K562 (cell line): ENCODE measurements around the gene FLCN.

Source experiments
- CHD4 ChIP-seq: fragments of 200-600 bp; sonication (generic); IDR thresholded peaks from 3 replicates; pipeline ENCODE4 v1.6.1; 2012; ENCODE audit warnings: low read depth, mild to moderate bottlenecking, mixed read lengths, low read length, inconsistent platforms; ENCODE audit not compliant: insufficient read depth, insufficient replicate concordance, poor library complexity, severe bottlenecking
- CTCF ChIP-seq, 3 experiments: IDR thresholded peaks in 2 of 3; conservative IDR thresholded peaks in 1 of 3; 2 replicates each; pipeline ENCODE4 v1.5.1; 2011 to 2012; ENCODE audit warnings: low read length in 3 of 3, mild to moderate bottlenecking in 3 of 3, control low read depth in 2 of 3, improper control_type of control experiment in 1 of 3, inconsistent platforms in 1 of 3, low read depth in 1 of 3, mixed read lengths in 1 of 3, moderate library complexity in 1 of 3; ENCODE audit not compliant: insufficient read depth in 2 of 3
- KAT2B ChIP-seq: IDR thresholded peaks from one replicate; pipeline ENCODE4 v1.6.1; 2012; ENCODE audit warnings: low read depth, mild to moderate bottlenecking, control low read depth, inconsistent platforms, low read length, moderate library complexity
- KDM1A ChIP-seq, 2 experiments: fragments of 450-650 bp; IDR thresholded peaks; 2 replicates each; pipeline ENCODE4 v1.6.1; 2016; ENCODE audit warnings: mild to moderate bottlenecking in 2 of 2
- LEF1 ChIP-seq: fragments of 450-650 bp; IDR thresholded peaks from 2 replicates; pipeline ENCODE4 v1.6.1; 2016; ENCODE audit warnings: mild to moderate bottlenecking
- NFIC ChIP-seq: fragments of 450-650 bp; IDR thresholded peaks from 2 replicates; pipeline ENCODE4 v1.6.1; 2017; ENCODE audit warnings: mild to moderate bottlenecking, inconsistent platforms
- NR2F6 ChIP-seq: fragments of 450-650 bp; formaldehyde crosslinking; IDR thresholded peaks from 2 replicates; pipeline ENCODE4 v1.4.0; 2020; ENCODE audit warnings: mild to moderate bottlenecking
- PHB2 ChIP-seq: fragments of 450-650 bp; IDR thresholded peaks from 2 replicates; pipeline ENCODE4 v1.6.1; 2017; ENCODE audit warnings: low read depth
- POLR2H ChIP-seq: IDR thresholded peaks from 2 replicates; pipeline ENCODE4 v1.6.1; 2016; ENCODE audit warnings: missing genetic modification characterization, low read depth, mild to moderate bottlenecking, control low read depth, missing compliant biosample characterization, moderate library complexity
- RAD21 ChIP-seq, 2 experiments: fragments of 250-450 bp in 1 of 2; fragments of 450-650 bp in 1 of 2; sonication (Bioruptor Pico) in 1 of 2; formaldehyde crosslinking in 1 of 2; IDR thresholded peaks in 1 of 2; conservative IDR thresholded peaks in 1 of 2; 2 replicates each; pipeline versions ENCODE4 v1.4.0 to v1.8.0; 2020 to 2022; ENCODE audit warnings: mild to moderate bottlenecking in 2 of 2, moderate library complexity in 1 of 2
- STAT5B ChIP-seq: fragments of 250-450 bp; sonication (Bioruptor Pico); IDR thresholded peaks from 2 replicates; pipeline ENCODE4 v1.8.0; 2021; ENCODE audit warnings: mild to moderate bottlenecking, inconsistent platforms
- TCF7L2 ChIP-seq: fragments of 150-350 bp; IDR thresholded peaks from 2 replicates; pipeline ENCODE4 v1.6.1; 2016; ENCODE audit warnings: low read depth, mild to moderate bottlenecking, low read length, moderate library complexity
- ZNF146 ChIP-seq: IDR thresholded peaks from one replicate; pipeline ENCODE4 v1.6.1; 2018; ENCODE audit warnings: missing compliant biosample characterization; ENCODE audit not compliant: unreplicated experiment

GRCh38 chr17:17227608-17228520 lies 9.1 kb downstream of the FLCN start:
- no peak for TF ChIP-seq NFIC
- no peak for TF ChIP-seq POLR2H (tag)
- TF ChIP-seq KDM1A (IDR thresholded peaks at IDR 0.05) = no peak
- TF ChIP-seq ZNF146 (CRISPR knock-in tag) = no peak
- TF ChIP-seq PHB2 = no peak
- TF ChIP-seq STAT5B (CRISPR knock-in tag) = no peak
- no peak for TF ChIP-seq CHD4
- TF ChIP-seq KAT2B = no peak
- no peak for TF ChIP-seq RAD21 (CRISPR knock-in tag; conservative IDR thresholded peaks at IDR 0.05 in 1 of 2, IDR thresholded peaks at IDR 0.05 in 1 of 2)
- no peak for TF ChIP-seq TCF7L2
- TF ChIP-seq CTCF (IDR thresholded peaks at IDR 0.05 in 2 of 3, conservative IDR thresholded peaks at IDR 0.05 in 1 of 3; ENCODE audit: insufficient read depth in 2 of 3, low read depth in 1 of 3, low read length in 3 of 3) = no peak
- no peak for TF ChIP-seq LEF1
- no peak for TF ChIP-seq NR2F6
